Uterus (tissue), 4 donors: Measurements from ENCODE around the gene GNG7. TPM values are rescaled to one million over a fixed set of nuclear protein-coding genes. Genes with fewer than 3 reads are reported as not detected.
"Not testable (repeated sequence)": the region's sequence is repeated elsewhere in the genome, so short reads cannot be mapped to it uniquely, and the experiment has no call there.

ENCODE experiments used
- DNase-seq, 2 donors: peaks; one replicate each; pipeline ENCODE4 v3.0.0-alpha.2; 2019 to 2020
- H3K27ac ChIP-seq, 2 donors: fragments of 200-600 bp; sonication (generic); 1 replicate in 1 of 2; 2 replicates in 1 of 2; pipeline ENCODE4 v1.5.1; 2016 to 2018
- H3K27me3 ChIP-seq, 2 donors: fragments of 200-600 bp; sonication (generic); one replicate each; pipeline ENCODE4 v1.5.1; 2018 to 2019; ENCODE audit warnings: control low read depth in 1 of 2
- H3K36me3 ChIP-seq, 2 donors: fragments of 200-600 bp; sonication (generic); one replicate each; pipeline ENCODE4 v1.5.1; 2019; ENCODE audit warnings: control low read depth in 1 of 2
- H3K4me1 ChIP-seq, 2 donors: fragments of 200-600 bp; sonication (generic); one replicate each; pipeline ENCODE4 v1.5.1; 2018 to 2019; ENCODE audit warnings: control low read depth in 1 of 2
- H3K4me3 ChIP-seq, 2 donors: fragments of 200-600 bp; sonication (generic); 1 replicate in 1 of 2; 2 replicates in 1 of 2; pipeline ENCODE4 v1.5.1; 2018 to 2019; ENCODE audit warnings: mild to moderate bottlenecking in 1 of 2
- H3K9me3 ChIP-seq, 2 donors: fragments of 200-600 bp; sonication (generic); one replicate each; pipeline ENCODE4 v1.5.1; 2019; ENCODE audit warnings: control low read depth in 1 of 2
- CTCF ChIP-seq, 4 experiments: fragments of 200-600 bp in 2 of 4; fragments of 450-650 bp in 2 of 4; sonication (generic) in 2 of 4; IDR thresholded peaks; one replicate each; pipeline ENCODE4 v1.5.1; 2016 to 2019; ENCODE audit warnings: antibody characterized with exemption in 4 of 4, mild to moderate bottlenecking in 2 of 4, moderate library complexity in 1 of 4
- POLR2A ChIP-seq, 2 donors: fragments of 450-650 bp; IDR thresholded peaks; one replicate each; pipeline ENCODE4 v1.6.1; 2016; ENCODE audit warnings: antibody characterized with exemption in 2 of 2, mild to moderate bottlenecking in 1 of 2, moderate library complexity in 1 of 2
- intact Hi-C: fragments of 100-400 bp; cut with DNase I; formaldehyde crosslinking; loops from one replicate; pipeline ENCODE4 v1.15.1; 2023; ENCODE audit warnings: low total_unique reads
- total RNA-seq, 4 donors: library from RNA; depleted of rRNA in 3 of 4; stranded (reverse); fragments of >200 nt in 3 of 4; gene quantifications; one replicate each; pipeline versions ENCODE4 v1.1.0 to v1.2.4, GENCODE V29; 2014 to 2023
- donor health status: DM: yes; HTN: yes; CAD: no.

The GNG7 gene
- total RNA-seq, 4 donors from 2014 or later: 0.88 to 11.1 (median 3.2) TPM

- H3K4me3 ChIP-seq: no peak overlapping the region
- peak overlapping the region in 1 of 2 donors; percentile 64 for H3K27ac ChIP-seq
- no peaks in the 10 kb centered on the region for H3K9me3 ChIP-seq
- H3K4me1 ChIP-seq: peaks cover 0 to 5% of the 10 kb centered on the region in 2 donors
- DNase-seq: no peak
- H3K27me3 ChIP-seq: no peaks in the 10 kb centered on the region
- no peaks in the 10 kb centered on the region for H3K36me3 ChIP-seq
- intact Hi-C loops: no loop called here
- TF ChIP-seq CTCF (IDR thresholded peaks at IDR 0.05): no peak
- TF ChIP-seq POLR2A (IDR thresholded peaks at IDR 0.05): no peak
Observed at GRCh38 chr19:2524361-2524839, 178.1 kb downstream of the GNG7 start.

GRCh38 chr19:2523630-2524311 lies 178.7 kb downstream of the GNG7 start:
- no peak overlapping the region for H3K4me3 ChIP-seq
- H3K4me1 ChIP-seq: peaks cover 0 to 5% of the 10 kb centered on the region in 2 donors
- peak overlapping the region; percentile 47 to 64 for H3K27ac ChIP-seq
- H3K27me3 ChIP-seq: no peaks in the 10 kb centered on the region
- peak in 1 of 4 experiments; percentile 23 for TF ChIP-seq CTCF (IDR thresholded peaks at IDR 0.05)
- no peak for TF ChIP-seq POLR2A (IDR thresholded peaks at IDR 0.05)
- intact Hi-C loops: no loop called here
- no peaks in the 10 kb centered on the region for H3K36me3 ChIP-seq
- H3K9me3 ChIP-seq: no peaks in the 10 kb centered on the region
- no peak for DNase-seq

- Histone ChIP-seq H3K36me3 (no peaks in the 10 kb centered on the region), H3K4me1 (peaks cover 0 to 5% of the 10 kb centered on the region in 2 donors), H3K4me3 (no peak overlapping the region), H3K9me3 (no peaks in the 10 kb centered on the region), H3K27me3 (no peaks in the 10 kb centered on the region), H3K27ac (no peak overlapping the region)
- DNase-seq: no peak
- TF ChIP-seq POLR2A (IDR thresholded peaks at IDR 0.05) (no peak), CTCF (IDR thresholded peaks at IDR 0.05) (no peak)
- intact Hi-C loops: no loop called here
Observed at GRCh38 chr19:2519482-2519881, 183.0 kb downstream of the GNG7 start.

- intact Hi-C loops, H3K4me3 ChIP-seq, H3K4me1 ChIP-seq, H3K9me3 ChIP-seq, H3K27me3 ChIP-seq, H3K36me3 ChIP-seq, DNase-seq, H3K27ac ChIP-seq: not testable (repeated sequence)
Observed at GRCh38 chr19:2518856-2519255, 183.6 kb downstream of the GNG7 start.

GRCh38 chr19:2517881-2518601 lies 184.5 kb downstream of the GNG7 start:
- Histone ChIP-seq H3K36me3 (no peaks in the 10 kb centered on the region), H3K9me3 (no peaks in the 10 kb centered on the region), H3K4me1 (no peaks in the 10 kb centered on the region), H3K27ac (no peak overlapping the region), H3K4me3 (no peak overlapping the region), H3K27me3 (no peaks in the 10 kb centered on the region)
- intact Hi-C loops: no loop called here
- no peak for DNase-seq
- no peak for TF ChIP-seq CTCF (IDR thresholded peaks at IDR 0.05)
- no peak for TF ChIP-seq POLR2A (IDR thresholded peaks at IDR 0.05)
